OCI-LY7 (cell line): ENCODE results near the gene BSX. TPM values are rescaled to one million over a fixed set of nuclear protein-coding genes. Genes with fewer than 3 reads are reported as not detected.

Experiments
- BruUV-seq: library from RNA; stranded (reverse); fragments of 400-500 nt; replicated peaks from 2 replicates; lab custom pipeline; 2021; lab: Mats Ljungman, UMichigan
- CTCF ChIA-PET: fragments of 300-600 bp; sonication (Branson Sonifier 250); formaldehyde crosslinking; loops from one replicate; lab custom pipeline; 2022; ENCODE audit warnings: antibody characterized with exemption; ENCODE audit not compliant: unreplicated experiment; lab: Charles Lee
- POLR2A ChIA-PET: fragments of 300-600 bp; sonication (Branson Sonifier 250); formaldehyde crosslinking; loops from one replicate; lab custom pipeline; 2022; ENCODE audit warnings: antibody characterized with exemption; lab: Charles Lee
- DNase-seq: peaks from one replicate; pipeline ENCODE4 v3.0.0-alpha.2; 2015; ENCODE audit warnings: low spot score
- H2AFZ ChIP-seq: fragments of 200-600 bp; sonication (generic), shearing (Covaris generic); 2 replicates; pipeline ENCODE4 v1.6.1; 2014; ENCODE audit warnings: mild to moderate bottlenecking, antibody characterized with exemption, low read length, moderate library complexity
- H3K27ac ChIP-seq: fragments of 200-600 bp; sonication (generic); 2 replicates; pipeline ENCODE4 v1.5.1; 2014; ENCODE audit warnings: mixed run types, low read depth, mild to moderate bottlenecking, moderate library complexity, low read length, inconsistent platforms; ENCODE audit not compliant: poor library complexity, severe bottlenecking
- H3K36me3 ChIP-seq: fragments of 200-600 bp; sonication (generic); 2 replicates; pipeline ENCODE4 v1.6.1; 2014; ENCODE audit warnings: mild to moderate bottlenecking, antibody characterized with exemption, low read length, moderate library complexity, mixed read lengths; ENCODE audit not compliant: insufficient read depth
- H3K4me1 ChIP-seq: fragments of 200-600 bp; sonication (generic); 2 replicates; pipeline ENCODE4 v1.5.1; 2014; ENCODE audit warnings: mild to moderate bottlenecking, low read length; ENCODE audit not compliant: insufficient read depth, poor library complexity, severe bottlenecking
- H3K4me2 ChIP-seq: fragments of 200-600 bp; sonication (generic); 2 replicates; pipeline ENCODE4 v1.6.1; 2014; ENCODE audit warnings: mild to moderate bottlenecking, low read length
- H3K4me3 ChIP-seq: fragments of 200-600 bp; sonication (generic); 2 replicates; pipeline ENCODE4 v1.5.1; 2014; ENCODE audit warnings: mild to moderate bottlenecking, low read depth, low read length; ENCODE audit not compliant: poor library complexity, severe bottlenecking
- H3K79me2 ChIP-seq: fragments of 200-600 bp; sonication (generic); 2 replicates; pipeline ENCODE4 v1.6.1; 2016; ENCODE audit warnings: low read depth, mild to moderate bottlenecking, low read length, moderate library complexity, mixed read lengths; ENCODE audit not compliant: insufficient read depth
- H3K9me2 ChIP-seq: fragments of 200-600 bp; sonication (generic); 2 replicates; pipeline ENCODE4 v1.6.1; 2016; ENCODE audit warnings: mild to moderate bottlenecking, low read length, mixed read lengths; ENCODE audit not compliant: insufficient read depth
- H3K9me3 ChIP-seq: fragments of 200-600 bp; sonication (generic); 2 replicates; pipeline ENCODE4 v1.6.1; 2014; ENCODE audit warnings: mild to moderate bottlenecking, mixed run types, low read length, mixed read lengths
- H4K20me1 ChIP-seq: fragments of 200-600 bp; sonication (generic); 2 replicates; pipeline ENCODE4 v1.6.1; 2014; ENCODE audit warnings: mild to moderate bottlenecking, antibody characterized with exemption, low read length, moderate library complexity, mixed read lengths; ENCODE audit not compliant: insufficient read depth
- EZH2phosphoT487 ChIP-seq: fragments of 200-600 bp; sonication (generic); IDR thresholded peaks from 2 replicates; pipeline ENCODE4 v1.6.1; 2018; ENCODE audit warnings: low read depth, borderline replicate concordance, mild to moderate bottlenecking, mixed run types, antibody characterized with exemption, low read length, moderate library complexity, mixed read lengths
- intact Hi-C: fragments of 100-400 bp; cut with micrococcal nuclease; formaldehyde crosslinking; loops from one replicate; pipeline ENCODE4 v1.10.0; 2022; ENCODE audit not compliant: unreplicated experiment
- total RNA-seq, 2 experiments: library from RNA; depleted of rRNA in 1 of 2; stranded (reverse); fragments of >200 nt in 1 of 2; shearing (Covaris generic) in 1 of 2; gene quantifications; 2 replicates each; pipeline ENCODE4 v1.2.3, GENCODE V29; 2014 to 2022
- TF ChIP-seq, protein P1 (sequence below): fragments of 200-600 bp; sonication (generic); conservative IDR thresholded peaks from 2 replicates; pipeline ENCODE4 v1.5.1; 2014; ENCODE audit warnings: mild to moderate bottlenecking, antibody characterized with exemption, low read length, moderate library complexity, mixed read lengths

BSX gene
- total RNA-seq, 2 experiments from 2014 or later = not detected

DNA sequence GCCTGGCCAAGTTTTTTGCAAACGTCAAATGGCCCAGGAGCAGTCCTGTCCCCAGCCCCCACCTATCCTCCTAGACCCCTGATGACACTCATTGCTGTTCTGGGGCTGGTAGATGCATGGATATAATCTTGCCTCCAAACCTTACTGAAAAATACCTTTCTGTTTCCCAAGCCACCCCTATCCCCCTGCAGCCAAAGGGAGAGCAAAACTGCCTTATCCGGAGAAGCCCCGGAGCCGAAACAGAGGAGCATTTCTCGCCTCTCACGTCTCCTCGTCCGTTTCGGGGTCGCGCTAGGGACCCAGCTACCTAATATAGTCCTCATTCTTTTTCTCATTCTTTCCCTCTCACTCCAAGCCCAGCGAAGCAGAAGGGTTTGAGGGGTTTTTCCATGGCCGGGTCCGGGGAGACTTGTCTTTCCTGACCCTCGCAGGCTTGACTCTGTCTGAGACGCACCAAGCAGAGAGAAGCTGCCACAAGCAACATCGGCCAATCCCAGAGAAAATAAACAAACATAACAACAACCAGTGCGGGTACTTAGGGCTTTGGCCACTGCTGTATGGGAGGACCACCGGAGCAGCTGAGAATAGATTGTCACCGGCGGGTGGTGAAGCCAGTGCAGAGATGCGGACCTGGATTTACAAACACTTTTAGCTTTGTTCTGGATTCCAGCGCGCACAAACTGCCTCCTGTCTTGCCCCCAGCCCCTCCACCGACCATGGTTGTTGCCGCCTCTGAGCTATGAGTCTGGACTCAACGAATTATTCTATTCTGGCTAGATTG, 1.6 kb downstream of the BSX start:
- intact Hi-C loops = no loop called here
- H3K9me2 ChIP-seq = no peaks in the 10 kb centered on the region
- H3K9me3 ChIP-seq = no peaks in the 10 kb centered on the region
- no peak overlapping the region for H2AFZ ChIP-seq
- ChIA-PET POLR2A (no interaction called here), CTCF (no interaction called here)
- no peaks in the 10 kb centered on the region for H3K36me3 ChIP-seq
- no peak overlapping the region for H3K4me2 ChIP-seq
- no peaks in the 10 kb centered on the region for H4K20me1 ChIP-seq
- no TSS peak for BruUV-seq
- no peaks in the 10 kb centered on the region for H3K79me2 ChIP-seq
- no peak for TF ChIP-seq EZH2phosphoT487
- TF ChIP-seq, protein P1, sequence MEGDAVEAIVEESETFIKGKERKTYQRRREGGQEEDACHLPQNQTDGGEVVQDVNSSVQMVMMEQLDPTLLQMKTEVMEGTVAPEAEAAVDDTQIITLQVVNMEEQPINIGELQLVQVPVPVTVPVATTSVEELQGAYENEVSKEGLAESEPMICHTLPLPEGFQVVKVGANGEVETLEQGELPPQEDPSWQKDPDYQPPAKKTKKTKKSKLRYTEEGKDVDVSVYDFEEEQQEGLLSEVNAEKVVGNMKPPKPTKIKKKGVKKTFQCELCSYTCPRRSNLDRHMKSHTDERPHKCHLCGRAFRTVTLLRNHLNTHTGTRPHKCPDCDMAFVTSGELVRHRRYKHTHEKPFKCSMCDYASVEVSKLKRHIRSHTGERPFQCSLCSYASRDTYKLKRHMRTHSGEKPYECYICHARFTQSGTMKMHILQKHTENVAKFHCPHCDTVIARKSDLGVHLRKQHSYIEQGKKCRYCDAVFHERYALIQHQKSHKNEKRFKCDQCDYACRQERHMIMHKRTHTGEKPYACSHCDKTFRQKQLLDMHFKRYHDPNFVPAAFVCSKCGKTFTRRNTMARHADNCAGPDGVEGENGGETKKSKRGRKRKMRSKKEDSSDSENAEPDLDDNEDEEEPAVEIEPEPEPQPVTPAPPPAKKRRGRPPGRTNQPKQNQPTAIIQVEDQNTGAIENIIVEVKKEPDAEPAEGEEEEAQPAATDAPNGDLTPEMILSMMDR = no peak
- DNase-seq = no peak
- no peak overlapping the region for H3K4me3 ChIP-seq
- H3K27ac ChIP-seq = no peak overlapping the region
- H3K4me1 ChIP-seq = no peaks in the 10 kb centered on the region

DNA sequence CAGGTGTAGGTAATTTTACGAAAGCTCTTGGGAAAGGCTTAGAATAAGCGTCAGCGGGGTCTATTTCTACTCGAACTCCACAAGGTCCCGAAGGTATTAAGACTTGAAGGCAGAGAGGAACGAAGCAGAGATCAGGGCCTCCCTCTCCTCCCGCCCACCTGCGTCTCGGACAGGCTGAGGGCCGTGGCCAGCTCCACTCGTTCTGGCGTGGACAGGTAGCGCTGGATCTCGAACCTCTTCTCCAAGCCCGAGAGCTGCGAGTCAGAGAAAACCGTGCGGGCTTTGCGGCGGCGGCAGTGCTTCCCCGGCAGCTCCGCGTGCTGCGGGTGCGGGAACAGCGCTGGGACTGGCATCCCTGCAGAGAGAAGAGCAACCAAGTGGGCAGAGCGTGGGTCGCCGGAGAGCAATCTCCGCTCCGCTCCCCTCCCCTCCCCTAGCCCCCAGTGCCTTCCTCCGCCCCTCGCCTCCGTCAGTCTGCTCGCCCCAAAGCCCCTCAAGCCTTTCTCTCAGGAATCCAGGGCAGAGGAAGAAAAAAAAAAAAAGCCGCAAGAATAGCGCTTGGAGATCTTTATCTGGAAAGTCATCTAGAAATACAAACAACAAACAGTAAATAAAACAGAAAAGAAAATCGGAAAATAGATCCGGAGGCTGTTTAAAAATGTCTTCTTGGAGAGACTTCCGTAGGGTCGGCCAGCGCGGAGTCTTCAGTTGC, 2.4 kb downstream of the BSX start:
- CTCF ChIA-PET = no interaction called here
- no peak overlapping the region for H3K4me2 ChIP-seq
- no peak for DNase-seq
- TF ChIP-seq, protein P1 = no peak
- no peak for TF ChIP-seq EZH2phosphoT487
- H3K4me1 ChIP-seq = no peaks in the 10 kb centered on the region
- no peak overlapping the region for H2AFZ ChIP-seq
- no TSS peak for BruUV-seq
- no peaks in the 10 kb centered on the region for H3K9me3 ChIP-seq
- H3K36me3 ChIP-seq = no peaks in the 10 kb centered on the region
- intact Hi-C loops = no loop called here
- no peak overlapping the region for H3K4me3 ChIP-seq
- H3K9me2 ChIP-seq = no peaks in the 10 kb centered on the region
- POLR2A ChIA-PET = no interaction called here
- H4K20me1 ChIP-seq = no peaks in the 10 kb centered on the region
- no peaks in the 10 kb centered on the region for H3K79me2 ChIP-seq
- no peak overlapping the region for H3K27ac ChIP-seq

DNA sequence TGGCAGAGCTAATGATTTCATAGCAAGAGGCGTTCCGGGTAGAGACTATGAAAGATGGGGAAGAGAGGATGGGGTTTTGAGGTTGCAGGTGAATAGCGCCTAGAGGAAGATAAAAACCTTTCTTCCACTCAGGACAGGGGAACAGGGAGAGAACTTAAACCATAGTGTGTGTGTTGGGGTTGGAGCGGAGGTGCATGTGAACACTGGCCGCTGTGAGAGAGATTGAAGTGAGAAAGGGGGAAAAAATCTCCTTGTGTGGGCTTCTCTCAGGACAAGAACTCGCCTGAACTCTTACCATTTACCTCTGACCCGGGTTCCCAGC, 3.4 kb downstream of the BSX start:
- H3K79me2 ChIP-seq = no peaks in the 10 kb centered on the region
- no peak overlapping the region for H2AFZ ChIP-seq
- no peak overlapping the region for H3K4me3 ChIP-seq
- no peaks in the 10 kb centered on the region for H4K20me1 ChIP-seq
- CTCF ChIA-PET = no interaction called here
- no peaks in the 10 kb centered on the region for H3K9me2 ChIP-seq
- no peaks in the 10 kb centered on the region for H3K36me3 ChIP-seq
- POLR2A ChIA-PET = no interaction called here
- no peak overlapping the region for H3K27ac ChIP-seq
- H3K9me3 ChIP-seq = no peaks in the 10 kb centered on the region
- DNase-seq = no peak
- H3K4me2 ChIP-seq = no peak overlapping the region
- BruUV-seq = no TSS peak
- intact Hi-C loops = no loop called here
- TF ChIP-seq, protein P1 = no peak
- no peak for TF ChIP-seq EZH2phosphoT487
- H3K4me1 ChIP-seq = no peaks in the 10 kb centered on the region
